Left ventricle myocardium inferior (tissue), 1 donor: ENCODE results near the gene ADAM20. TPM values are rescaled to one million over a fixed set of nuclear protein-coding genes. Genes with fewer than 3 reads are reported as not detected.

Source experiments
- DNase-seq: peaks from one replicate; pipeline ENCODE4 v3.0.0-alpha.2; 2020
- H3K27ac ChIP-seq: fragments of 200-600 bp; replicated peaks from 2 replicates; pipeline ENCODE4 v1.8.0; 2021
- H3K27me3 ChIP-seq: fragments of 200-600 bp; 2 replicates; pipeline ENCODE4 v1.8.0; 2021; ENCODE audit warnings: low read depth
- H3K36me3 ChIP-seq: fragments of 200-600 bp; 2 replicates; pipeline ENCODE4 v1.8.0; 2021
- H3K4me1 ChIP-seq: fragments of 200-600 bp; 2 replicates; pipeline ENCODE4 v1.8.0; 2021
- H3K4me3 ChIP-seq: fragments of 200-600 bp; 2 replicates; pipeline ENCODE4 v1.8.0; 2021; ENCODE audit warnings: mild to moderate bottlenecking, moderate library complexity
- H3K9me3 ChIP-seq: fragments of 200-600 bp; replicated peaks from 2 replicates; pipeline ENCODE4 v1.8.0; 2021
- intact Hi-C: fragments of 100-400 bp; cut with micrococcal nuclease; formaldehyde crosslinking; loops from one replicate; pipeline ENCODE4 v1.11.0; 2022
- total RNA-seq: library from RNA; stranded (reverse); fragmentation: NEBNext Ultra II Directional; extraction: Animal tissue kit (Norgen Biotek cat#: 25700); gene quantifications from one replicate; pipeline ENCODE4 v1.2.1, GENCODE V29; 2021
- TF ChIP-seq, protein P1 (sequence below): fragments of 200-600 bp; IDR thresholded peaks from 2 replicates; pipeline ENCODE4 v1.8.0; 2021; ENCODE audit warnings: antibody characterized with exemption, mild to moderate bottlenecking, borderline replicate concordance
- donor health status: DM: no; HTN: yes; CAD: no; lungs with severe emphysema.

The ADAM20 gene
- total RNA-seq, 1 donor from 2014 or later, result 0.27 TPM

DNA sequence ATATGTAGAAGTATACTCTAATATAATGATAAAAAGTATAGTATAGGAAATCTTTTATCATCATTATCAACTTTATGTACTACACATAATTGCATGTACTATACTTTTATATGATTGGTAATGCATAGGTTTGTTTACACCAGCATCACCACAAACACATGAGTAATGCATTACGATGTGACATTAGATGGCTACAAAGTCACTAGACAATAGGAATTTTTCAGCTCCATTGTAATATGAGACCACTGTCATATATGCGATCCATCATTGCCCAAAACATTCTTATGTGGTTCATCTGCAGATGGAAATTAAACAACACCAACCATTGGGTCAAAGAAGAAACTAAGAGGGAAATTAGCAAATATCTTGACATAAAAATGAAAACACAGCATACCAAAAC, 4.4 kb downstream of the ADAM20 start:
- H3K4me3 ChIP-seq, result no peak overlapping the region
- H3K4me1 ChIP-seq, result no peaks in the 10 kb centered on the region
- no peak for DNase-seq
- TF ChIP-seq, protein P1, sequence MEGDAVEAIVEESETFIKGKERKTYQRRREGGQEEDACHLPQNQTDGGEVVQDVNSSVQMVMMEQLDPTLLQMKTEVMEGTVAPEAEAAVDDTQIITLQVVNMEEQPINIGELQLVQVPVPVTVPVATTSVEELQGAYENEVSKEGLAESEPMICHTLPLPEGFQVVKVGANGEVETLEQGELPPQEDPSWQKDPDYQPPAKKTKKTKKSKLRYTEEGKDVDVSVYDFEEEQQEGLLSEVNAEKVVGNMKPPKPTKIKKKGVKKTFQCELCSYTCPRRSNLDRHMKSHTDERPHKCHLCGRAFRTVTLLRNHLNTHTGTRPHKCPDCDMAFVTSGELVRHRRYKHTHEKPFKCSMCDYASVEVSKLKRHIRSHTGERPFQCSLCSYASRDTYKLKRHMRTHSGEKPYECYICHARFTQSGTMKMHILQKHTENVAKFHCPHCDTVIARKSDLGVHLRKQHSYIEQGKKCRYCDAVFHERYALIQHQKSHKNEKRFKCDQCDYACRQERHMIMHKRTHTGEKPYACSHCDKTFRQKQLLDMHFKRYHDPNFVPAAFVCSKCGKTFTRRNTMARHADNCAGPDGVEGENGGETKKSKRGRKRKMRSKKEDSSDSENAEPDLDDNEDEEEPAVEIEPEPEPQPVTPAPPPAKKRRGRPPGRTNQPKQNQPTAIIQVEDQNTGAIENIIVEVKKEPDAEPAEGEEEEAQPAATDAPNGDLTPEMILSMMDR, result no peak
- no peak overlapping the region for H3K27ac ChIP-seq
- H3K27me3 ChIP-seq, result no peaks in the 10 kb centered on the region
- intact Hi-C loops, result no loop called here
- H3K9me3 ChIP-seq, result peaks cover 23% of the 10 kb centered on the region
- peaks cover 9% of the 10 kb centered on the region for H3K36me3 ChIP-seq

DNA sequence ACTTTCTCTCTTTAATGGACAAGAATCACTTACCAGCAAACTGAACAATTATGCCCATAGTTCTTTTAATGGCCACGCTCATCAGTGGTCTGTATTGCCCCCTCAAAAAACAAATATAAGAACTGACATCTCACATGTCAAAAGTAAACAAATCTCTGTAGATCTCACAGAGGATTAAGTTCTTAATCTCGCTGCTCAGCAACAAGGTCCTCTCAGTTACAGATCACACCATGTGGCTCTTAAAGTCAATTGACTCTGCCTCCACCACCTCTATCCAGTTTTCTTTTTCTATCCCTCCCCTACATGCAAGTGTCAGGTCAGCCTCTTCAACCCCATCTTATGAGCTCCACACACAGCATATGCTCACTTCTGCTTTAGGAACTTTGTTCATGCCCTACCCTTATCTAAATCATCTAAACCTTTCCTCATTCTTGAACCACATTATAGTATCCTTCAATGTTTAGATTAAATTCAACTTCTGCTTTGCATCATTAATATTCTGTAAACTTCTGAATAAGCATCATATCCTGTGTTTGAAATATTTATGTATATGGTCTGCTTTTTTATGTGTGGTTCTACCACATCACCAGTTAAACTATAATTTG, 7.2 kb downstream of the ADAM20 start:
- no peak for DNase-seq
- intact Hi-C loops, result no loop called here
- Histone ChIP-seq H3K27ac (no peak overlapping the region), H3K27me3 (no peaks in the 10 kb centered on the region), H3K36me3 (peaks cover 22% of the 10 kb centered on the region), H3K4me3 (no peak overlapping the region), H3K4me1 (no peaks in the 10 kb centered on the region), H3K9me3 (peaks cover 15% of the 10 kb centered on the region)
- TF ChIP-seq, protein P1, result no peak

DNA sequence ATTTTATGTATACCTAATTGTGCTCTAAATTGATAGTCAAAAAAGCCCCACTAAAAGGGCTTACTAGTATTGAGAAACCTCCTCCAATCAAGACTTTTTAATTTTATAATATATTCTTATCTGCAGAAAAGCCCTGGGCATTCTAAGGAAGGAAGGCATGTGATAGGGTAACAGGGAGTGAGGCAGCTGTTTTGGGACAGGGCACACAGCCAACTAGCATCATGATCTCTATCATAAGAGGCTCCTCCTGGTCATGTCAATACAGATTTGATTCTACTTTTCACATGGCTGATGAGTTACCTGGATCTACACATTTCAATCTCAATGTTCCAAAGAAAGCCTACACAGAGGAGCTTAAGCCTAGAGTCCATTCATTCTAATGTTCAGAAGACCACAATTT, 9.1 kb downstream of the ADAM20 start:
- no peak overlapping the region for H3K27ac ChIP-seq
- intact Hi-C loops, result no loop called here
- TF ChIP-seq, protein P1, result no peak
- H3K4me1 ChIP-seq, result no peaks in the 10 kb centered on the region
- no peak overlapping the region for H3K4me3 ChIP-seq
- peaks cover 32% of the 10 kb centered on the region for H3K36me3 ChIP-seq
- H3K9me3 ChIP-seq, result peaks cover 6% of the 10 kb centered on the region
- DNase-seq, result no peak
- H3K27me3 ChIP-seq, result no peaks in the 10 kb centered on the region

DNA sequence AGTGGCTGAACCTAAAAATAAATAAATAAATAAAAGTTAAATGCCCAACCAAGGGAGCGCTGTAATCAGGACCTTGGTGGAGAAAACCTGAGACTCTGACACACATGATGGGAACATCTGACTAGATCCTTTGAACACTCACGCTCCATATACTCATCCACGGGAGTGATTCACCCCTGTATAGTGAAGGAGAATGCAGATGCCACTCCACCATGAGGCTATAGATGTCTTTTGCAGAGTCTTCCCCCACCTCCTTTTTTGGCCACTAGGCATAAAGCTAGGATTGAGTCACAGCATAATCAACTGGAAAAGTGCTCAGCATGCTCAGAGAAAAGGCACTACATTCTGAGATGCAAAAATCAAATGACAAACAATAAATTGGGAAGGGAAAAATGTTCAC, 19.0 kb downstream of the ADAM20 start:
- no peak overlapping the region for H3K27ac ChIP-seq
- intact Hi-C loops, result no loop called here
- H3K4me1 ChIP-seq, result no peaks in the 10 kb centered on the region
- H3K9me3 ChIP-seq, result peaks cover 17% of the 10 kb centered on the region
- no peak for DNase-seq
- no peaks in the 10 kb centered on the region for H3K27me3 ChIP-seq
- peaks cover 13% of the 10 kb centered on the region for H3K36me3 ChIP-seq
- H3K4me3 ChIP-seq, result no peak overlapping the region
- TF ChIP-seq, protein P1, result no peak

DNA sequence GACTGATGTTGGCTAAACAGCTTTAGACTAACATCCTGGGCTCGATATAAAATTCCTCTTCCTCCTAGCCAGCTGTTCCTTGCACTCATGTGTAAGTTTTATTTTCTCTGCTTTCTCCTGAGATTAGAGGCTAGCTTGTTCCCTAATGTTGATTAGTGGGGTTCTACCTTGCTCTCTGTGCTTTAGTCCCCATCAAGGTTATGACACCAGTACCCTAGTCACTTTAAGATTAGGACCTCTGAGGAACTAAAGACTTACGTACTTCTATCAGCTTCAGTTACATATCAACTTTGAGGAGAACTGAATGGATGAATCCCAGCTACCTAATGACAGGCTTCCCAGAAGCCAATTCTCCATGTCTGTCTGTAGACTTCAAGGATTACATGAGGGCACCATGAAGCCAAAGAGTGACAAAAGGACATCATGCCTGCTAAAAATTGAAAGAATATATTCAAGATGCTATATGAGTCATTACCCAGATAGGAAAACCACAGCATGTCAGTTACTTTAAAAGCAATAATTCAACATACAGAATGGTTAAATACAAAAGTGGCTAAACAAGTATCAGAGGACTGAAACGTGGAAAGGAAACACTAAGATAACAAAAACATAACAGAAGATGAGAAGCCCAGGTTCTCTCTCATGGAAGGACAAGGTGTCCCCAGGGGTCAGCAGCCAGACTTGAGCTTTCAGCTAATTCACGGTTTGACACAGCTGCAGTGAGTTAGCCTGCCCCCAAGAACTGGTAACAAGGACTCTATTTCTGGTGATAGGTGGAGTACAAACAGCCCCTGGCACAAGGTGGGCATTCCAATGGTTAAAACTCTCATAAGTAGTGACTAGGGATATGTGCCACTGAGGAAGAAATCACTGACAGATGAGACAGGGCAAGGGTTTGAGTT, 20.4 kb downstream of the ADAM20 start:
- H3K4me1 ChIP-seq, result no peaks in the 10 kb centered on the region
- TF ChIP-seq, protein P1, result no peak
- H3K36me3 ChIP-seq, result peaks cover 9% of the 10 kb centered on the region
- no peak overlapping the region for H3K27ac ChIP-seq
- no peak for DNase-seq
- no peak overlapping the region for H3K4me3 ChIP-seq
- H3K27me3 ChIP-seq, result no peaks in the 10 kb centered on the region
- intact Hi-C loops, result no loop called here
- H3K9me3 ChIP-seq, result peaks cover 12% of the 10 kb centered on the region
